Left lung (tissue), 10 donors: ENCODE results near the gene UNC13C. TPM values are rescaled to one million over a fixed set of nuclear protein-coding genes. Genes with fewer than 3 reads are reported as not detected.

Experiments used
- ATAC-seq: fragments of 200-7000 bp; cut with Tn5 transposase; one replicate; pipeline ENCODE4 v1.9.1; 2020; ENCODE audit warnings: moderate library complexity
- DNase-seq, 4 donors: peaks; one replicate each; pipeline ENCODE4 v3.0.0-alpha.2; 2013 to 2020
- H3K27ac ChIP-seq, 2 donors: fragments of 200-600 bp; sonication (generic) in 1 of 2; one replicate each; pipeline versions ENCODE4 v1.5.0 to v1.8.0; 2020 to 2021
- H3K27me3 ChIP-seq, 2 donors: fragments of 200-600 bp; sonication (generic) in 1 of 2; one replicate each; pipeline versions ENCODE4 v1.5.0 to v1.8.0; 2020 to 2021
- H3K36me3 ChIP-seq, 2 donors: fragments of 200-600 bp; sonication (generic) in 1 of 2; one replicate each; pipeline versions ENCODE4 v1.5.0 to v1.8.0; 2020 to 2021
- H3K4me1 ChIP-seq, 2 donors: fragments of 200-600 bp; one replicate each; pipeline ENCODE4 v1.8.0; 2021
- H3K4me3 ChIP-seq, 2 donors: fragments of 200-600 bp; sonication (generic) in 1 of 2; one replicate each; pipeline versions ENCODE4 v1.5.0 to v1.8.0; 2020 to 2021; ENCODE audit warnings: mild to moderate bottlenecking in 1 of 2
- H3K9me3 ChIP-seq, 2 donors: fragments of 200-600 bp; sonication (generic) in 1 of 2; one replicate each; pipeline versions ENCODE4 v1.5.0 to v1.8.0; 2020 to 2021
- intact Hi-C, 2 donors: fragments of 100-400 bp; cut with DNase I; formaldehyde crosslinking; loops; one replicate each; pipeline versions ENCODE4 v1.11.2 to v1.14.2; 2022
- polyA plus RNA-seq, 6 donors: library from polyadenylated mRNA; unstranded; fragments of 120-200 nt; gene quantifications; one replicate each; pipeline ENCODE4 v1.2.1, GENCODE V29; 2013; ENCODE audit not compliant: insufficient read length in 6 of 6
- total RNA-seq, 2 donors: library from RNA; stranded (reverse); fragmentation: NEBNext Ultra II Directional; extraction: Animal tissue kit (Norgen Biotek cat#: 25700); gene quantifications; one replicate each; pipeline ENCODE4 v1.2.1, GENCODE V29; 2021
- TF ChIP-seq, protein P1 (sequence below), 2 donors: fragments of 200-600 bp; sonication (generic) in 1 of 2; IDR thresholded peaks; one replicate each; pipeline versions ENCODE4 v1.5.0 to v1.8.0; 2021; ENCODE audit warnings: antibody characterized with exemption in 2 of 2
- donor health status: DM: no; HTN: yes; CAD: no.
- donor health status: DM: no; HTN: no; CAD: no.

UNC13C gene
- total and polyA plus RNA-seq, 8 donors: 0.03 to 19.2 (median 12.8) TPM

DNA sequence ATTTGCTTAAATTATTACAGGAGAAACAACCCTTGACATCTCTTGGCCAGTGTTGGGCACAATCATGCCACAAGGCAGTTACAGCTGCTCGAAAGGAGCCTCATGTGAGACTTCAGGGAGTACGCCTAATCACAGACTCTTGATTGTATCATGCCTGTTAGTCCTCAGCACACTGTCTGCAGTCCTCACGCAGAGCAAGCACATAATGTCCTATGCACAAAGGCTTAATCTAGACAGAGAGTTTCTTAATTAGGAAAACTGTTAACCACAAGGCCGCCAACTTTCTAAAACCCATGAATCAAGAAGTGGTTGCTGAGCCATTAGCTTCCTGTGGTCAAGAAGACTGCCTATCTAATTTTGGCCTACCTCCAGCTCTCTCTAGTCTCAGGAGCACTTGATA is 172.0 kb downstream of the UNC13C start:
- Histone ChIP-seq H3K27ac (no peak overlapping the region), H3K36me3 (no peaks in the 10 kb centered on the region), H3K9me3 (no peaks in the 10 kb centered on the region), H3K4me3 (no peak overlapping the region), H3K27me3 (no peaks in the 10 kb centered on the region), H3K4me1 (no peaks in the 10 kb centered on the region)
- TF ChIP-seq, protein P1, sequence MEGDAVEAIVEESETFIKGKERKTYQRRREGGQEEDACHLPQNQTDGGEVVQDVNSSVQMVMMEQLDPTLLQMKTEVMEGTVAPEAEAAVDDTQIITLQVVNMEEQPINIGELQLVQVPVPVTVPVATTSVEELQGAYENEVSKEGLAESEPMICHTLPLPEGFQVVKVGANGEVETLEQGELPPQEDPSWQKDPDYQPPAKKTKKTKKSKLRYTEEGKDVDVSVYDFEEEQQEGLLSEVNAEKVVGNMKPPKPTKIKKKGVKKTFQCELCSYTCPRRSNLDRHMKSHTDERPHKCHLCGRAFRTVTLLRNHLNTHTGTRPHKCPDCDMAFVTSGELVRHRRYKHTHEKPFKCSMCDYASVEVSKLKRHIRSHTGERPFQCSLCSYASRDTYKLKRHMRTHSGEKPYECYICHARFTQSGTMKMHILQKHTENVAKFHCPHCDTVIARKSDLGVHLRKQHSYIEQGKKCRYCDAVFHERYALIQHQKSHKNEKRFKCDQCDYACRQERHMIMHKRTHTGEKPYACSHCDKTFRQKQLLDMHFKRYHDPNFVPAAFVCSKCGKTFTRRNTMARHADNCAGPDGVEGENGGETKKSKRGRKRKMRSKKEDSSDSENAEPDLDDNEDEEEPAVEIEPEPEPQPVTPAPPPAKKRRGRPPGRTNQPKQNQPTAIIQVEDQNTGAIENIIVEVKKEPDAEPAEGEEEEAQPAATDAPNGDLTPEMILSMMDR (IDR thresholded peaks at IDR 0.05): no peak
- DNase-seq (no peak), ATAC-seq (peak; percentile 41)
- intact Hi-C loops: no loop called here

DNA sequence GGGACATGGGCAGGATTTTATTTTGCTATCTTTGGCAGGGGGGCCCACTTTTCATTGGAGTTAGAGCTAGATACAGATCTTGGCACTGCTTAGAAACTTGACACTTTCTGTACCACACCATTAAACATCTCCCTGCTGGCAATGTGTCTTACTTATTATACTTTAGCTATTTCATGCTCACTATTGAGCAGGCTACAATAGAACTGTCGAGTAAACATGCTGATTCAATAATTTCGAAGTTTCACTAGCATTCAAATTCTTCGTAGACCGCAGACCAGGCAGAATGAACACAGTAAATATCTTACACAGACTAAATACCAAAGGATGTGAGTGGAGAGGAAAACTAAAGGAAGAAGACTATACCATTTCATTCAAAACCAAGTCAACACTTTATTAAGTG is 180.8 kb downstream of the UNC13C start:
- no peaks in the 10 kb centered on the region for H3K9me3 ChIP-seq
- intact Hi-C loops: no loop called here
- TF ChIP-seq, protein P1 (IDR thresholded peaks at IDR 0.05): no peak
- no peaks in the 10 kb centered on the region for H3K27me3 ChIP-seq
- H3K4me3 ChIP-seq: no peak overlapping the region
- peak in 1 of 4 donors; percentile 2 for DNase-seq
- H3K27ac ChIP-seq: no peak overlapping the region
- ATAC-seq: no peak
- H3K4me1 ChIP-seq: no peaks in the 10 kb centered on the region
- H3K36me3 ChIP-seq: no peaks in the 10 kb centered on the region

DNA sequence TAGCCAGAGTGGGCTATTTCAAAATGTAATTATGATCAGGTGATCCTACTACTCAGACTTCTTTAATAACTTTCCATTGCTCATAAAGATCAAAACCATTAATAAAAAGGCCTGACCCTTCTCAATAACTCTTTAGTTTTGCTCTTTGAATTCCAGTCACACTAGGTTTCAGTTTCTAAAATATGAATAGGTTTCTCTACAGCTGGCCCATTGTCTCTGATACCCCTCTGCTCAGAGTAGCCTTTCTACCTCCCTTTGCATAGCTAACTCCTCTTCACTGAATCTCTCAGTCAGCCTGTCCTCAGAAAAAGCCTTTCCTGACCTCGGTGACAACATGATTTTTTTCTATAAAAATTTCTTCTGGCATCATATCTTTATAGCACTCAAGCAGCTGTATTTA is 209.1 kb downstream of the UNC13C start:
- no peak for DNase-seq
- H3K4me1 ChIP-seq: no peaks in the 10 kb centered on the region
- TF ChIP-seq, protein P1 (IDR thresholded peaks at IDR 0.05): no peak
- no peaks in the 10 kb centered on the region for H3K9me3 ChIP-seq
- no peak overlapping the region for H3K4me3 ChIP-seq
- no peaks in the 10 kb centered on the region for H3K27me3 ChIP-seq
- no peak for ATAC-seq
- H3K27ac ChIP-seq: no peak overlapping the region
- H3K36me3 ChIP-seq: no peaks in the 10 kb centered on the region
- intact Hi-C loops: no loop called here

DNA sequence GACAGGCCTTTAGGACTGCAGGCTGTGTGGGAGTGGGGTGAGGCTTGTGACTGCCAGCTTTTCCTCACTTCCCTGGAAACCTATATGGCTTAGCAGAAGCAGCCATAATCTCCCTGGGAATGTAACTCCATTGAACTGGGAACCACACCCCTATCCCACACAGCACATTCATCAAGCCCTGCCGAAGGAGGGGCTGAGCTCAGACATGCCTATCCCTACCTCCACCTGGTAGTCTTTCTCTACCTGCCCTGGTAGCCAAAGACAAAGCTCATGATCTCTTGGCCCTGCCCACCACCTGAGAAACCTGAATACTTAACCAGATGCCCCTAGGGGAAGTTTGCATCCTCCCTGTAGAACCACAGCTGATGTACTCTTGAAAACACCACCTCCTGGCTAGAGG is 219.8 kb downstream of the UNC13C start:
- intact Hi-C loops: no loop called here
- TF ChIP-seq, protein P1 (IDR thresholded peaks at IDR 0.05): no peak
- H3K27me3 ChIP-seq: no peaks in the 10 kb centered on the region

DNA sequence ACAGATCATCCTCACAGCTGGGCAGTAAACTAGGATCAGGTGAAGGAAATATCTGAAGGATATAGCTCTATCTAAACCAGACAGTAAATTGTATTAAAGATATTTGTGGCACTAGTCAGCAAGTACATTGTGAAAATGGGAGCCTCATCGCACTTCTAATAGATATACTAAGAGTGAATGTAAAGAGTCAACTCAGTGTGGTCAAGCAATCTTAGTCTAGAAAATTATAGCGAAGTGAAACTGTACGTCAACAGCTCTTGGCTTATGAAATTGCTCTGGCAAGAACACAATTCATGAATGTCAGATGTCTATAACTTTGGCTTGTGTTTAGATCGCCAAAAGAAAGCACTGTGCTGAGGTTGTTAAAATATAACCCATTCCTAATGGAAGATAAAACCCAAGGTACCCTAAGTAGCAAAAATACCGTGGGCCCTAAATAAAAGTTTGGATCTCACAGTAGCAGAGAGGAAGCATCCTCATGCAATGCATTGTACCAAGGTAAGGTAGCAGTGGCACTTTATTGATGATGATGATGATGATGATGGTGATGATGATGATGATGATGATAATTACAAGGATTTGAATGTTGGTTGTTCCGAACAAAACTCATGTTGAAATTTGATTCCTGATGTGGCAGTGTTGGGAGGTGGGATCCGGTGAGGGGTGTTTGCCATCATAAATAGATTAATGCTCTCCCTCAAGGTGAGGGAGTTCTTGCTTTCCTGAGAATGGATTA is 228.5 kb downstream of the UNC13C start:
- ATAC-seq: no peak
- Histone ChIP-seq H3K36me3 (no peaks in the 10 kb centered on the region), H3K27ac (no peak overlapping the region), H3K27me3 (no peaks in the 10 kb centered on the region), H3K9me3 (peaks cover 0 to 7% of the 10 kb centered on the region in 2 donors), H3K4me3 (no peak overlapping the region), H3K4me1 (no peaks in the 10 kb centered on the region)
- intact Hi-C loops: no loop called here
- TF ChIP-seq, protein P1 (IDR thresholded peaks at IDR 0.05): no peak
- DNase-seq: no peak

More for the DNA sequence above, 219.8 kb downstream of the UNC13C start:
- Histone ChIP-seq H3K4me3 (no peak overlapping the region), H3K27ac (no peak overlapping the region), H3K36me3 (no peaks in the 10 kb centered on the region), H3K9me3 (peaks cover 0 to 22% of the 10 kb centered on the region in 2 donors), H3K4me1 (no peaks in the 10 kb centered on the region)
- DNase-seq (no peak), ATAC-seq (no peak)
